SK-N-DZ (cell line): ENCODE data around the gene IRS2.

ENCODE experiments used
- DNase-seq: peaks from one replicate; pipeline ENCODE4 v3.0.0-alpha.2; 2015; ENCODE audit warnings: low spot score

Gene IRS2

GRCh38 chr13:109780845-109781383, 5.5 kb downstream of the IRS2 start:
- no peak for DNase-seq

GRCh38 chr13:109779876-109780510, 6.4 kb downstream of the IRS2 start:
- DNase-seq = no peak

- no peak for DNase-seq
Observed at GRCh38 chr13:109779074-109779473, 7.3 kb downstream of the IRS2 start.

- no peak for DNase-seq
Observed at GRCh38 chr13:109778102-109778542, 8.3 kb downstream of the IRS2 start.

GRCh38 chr13:109776575-109776974, 9.8 kb downstream of the IRS2 start:
- no peak for DNase-seq

- DNase-seq = no peak
Observed at GRCh38 chr13:109773786-109774185, 12.6 kb downstream of the IRS2 start.

GRCh38 chr13:109773276-109773675, 13.1 kb downstream of the IRS2 start:
- no peak for DNase-seq

- no peak for DNase-seq
Observed at GRCh38 chr13:109771926-109772325, 14.5 kb downstream of the IRS2 start.

- DNase-seq = no peak
Observed at GRCh38 chr13:109770436-109770835, 15.9 kb downstream of the IRS2 start.

- DNase-seq = no peak
Observed at GRCh38 chr13:109769921-109770320, 16.5 kb downstream of the IRS2 start.

- DNase-seq = no peak
Observed at GRCh38 chr13:109769275-109769674, 17.1 kb downstream of the IRS2 start.

- no peak for DNase-seq
Observed at GRCh38 chr13:109768616-109769015, 17.8 kb downstream of the IRS2 start.

- DNase-seq = no peak
Observed at GRCh38 chr13:109768176-109768575, 18.2 kb downstream of the IRS2 start.

- DNase-seq = no peak
Observed at GRCh38 chr13:109767023-109767422, 19.4 kb downstream of the IRS2 start.

- DNase-seq = no peak
Observed at GRCh38 chr13:109764470-109765291, 21.7 kb downstream of the IRS2 start.

- DNase-seq = no peak
Observed at GRCh38 chr13:109764045-109764444, 22.3 kb downstream of the IRS2 start.

GRCh38 chr13:109762791-109763190, 23.6 kb downstream of the IRS2 start:
- DNase-seq = no peak

GRCh38 chr13:109761695-109762094, 24.7 kb downstream of the IRS2 start:
- no peak for DNase-seq

- DNase-seq = no peak
Observed at GRCh38 chr13:109760951-109761350, 25.4 kb downstream of the IRS2 start.

- no peak for DNase-seq
Observed at GRCh38 chr13:109760402-109760801, 26.0 kb downstream of the IRS2 start.

GRCh38 chr13:109759609-109760008, 26.8 kb downstream of the IRS2 start:
- DNase-seq = no peak

- DNase-seq = no peak
Observed at GRCh38 chr13:109758937-109759480, 27.4 kb downstream of the IRS2 start.

- no peak for DNase-seq
Observed at GRCh38 chr13:109756778-109757177, 29.6 kb downstream of the IRS2 start.
